Chondrocyte (in vitro differentiated cells): ENCODE measurements around the gene TJP3. TPM values are rescaled to one million over a fixed set of nuclear protein-coding genes. Genes with fewer than 3 reads are reported as not detected.

ENCODE experiments used
- DNase-seq: peaks from one replicate; pipeline ENCODE4 v3.0.0; 2021; ENCODE audit warnings: mixed read lengths, low spot score
- H3K27ac Mint-ChIP-seq: one replicate; pipeline ENCODE4 v1.8.0; 2021; ENCODE audit warnings: mild to moderate bottlenecking, moderate library complexity, mixed read lengths; ENCODE audit not compliant: unreplicated experiment
- H3K27me3 Mint-ChIP-seq: 2 replicates; pipeline ENCODE4 v1.8.0; 2021; ENCODE audit warnings: low read depth, mixed read lengths
- H3K36me3 Mint-ChIP-seq: 2 replicates; pipeline ENCODE4 v1.8.0; 2021; ENCODE audit warnings: low read depth, mixed read lengths
- H3K4me1 Mint-ChIP-seq: 2 replicates; pipeline ENCODE4 v1.8.0; 2021; ENCODE audit warnings: low read depth, mild to moderate bottlenecking, mixed read lengths
- H3K4me3 Mint-ChIP-seq: one replicate; pipeline ENCODE4 v1.8.0; 2021; ENCODE audit warnings: mild to moderate bottlenecking, moderate library complexity, mixed read lengths; ENCODE audit not compliant: unreplicated experiment
- H3K9me3 Mint-ChIP-seq: 2 replicates; pipeline ENCODE4 v1.8.0; 2021; ENCODE audit warnings: low read depth, mixed read lengths
- total RNA-seq: library from RNA; stranded (reverse); gene quantifications from 3 replicates; pipeline ENCODE4 v1.2.1, GENCODE V29; 2021
- TF ChIP-seq, protein P1 (sequence below): fragments of 200-600 bp; sonication (generic); IDR thresholded peaks from 2 replicates; pipeline ENCODE4 v1.5.0; 2021; ENCODE audit warnings: antibody characterized with exemption, mild to moderate bottlenecking, moderate library complexity

The TJP3 gene
- total RNA-seq, 1 donor from 2014 or later: not detected

DNA sequence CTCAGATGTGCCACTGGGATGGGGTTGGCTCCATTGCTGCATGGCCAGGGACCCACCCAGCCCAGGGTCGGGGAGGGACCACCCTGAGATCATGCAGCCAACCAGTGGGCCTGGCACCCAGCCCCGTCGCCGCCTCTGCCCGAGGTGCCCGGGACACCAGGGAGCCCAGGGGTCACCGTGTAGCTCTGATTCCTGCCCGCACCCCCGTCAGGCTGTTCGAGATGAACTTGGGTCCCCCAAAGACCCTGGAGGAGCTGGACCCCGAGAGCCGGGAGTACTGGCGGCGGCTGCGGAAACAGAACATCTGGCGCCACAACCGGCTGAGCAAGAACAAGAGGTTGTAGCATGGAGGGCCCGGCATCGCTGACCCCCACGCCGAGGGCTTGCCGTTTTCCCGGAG lies 58.9 kb downstream of the TJP3 start:
- no peaks in the 10 kb centered on the region for H3K27me3 Mint-ChIP-seq
- TF ChIP-seq, protein P1, sequence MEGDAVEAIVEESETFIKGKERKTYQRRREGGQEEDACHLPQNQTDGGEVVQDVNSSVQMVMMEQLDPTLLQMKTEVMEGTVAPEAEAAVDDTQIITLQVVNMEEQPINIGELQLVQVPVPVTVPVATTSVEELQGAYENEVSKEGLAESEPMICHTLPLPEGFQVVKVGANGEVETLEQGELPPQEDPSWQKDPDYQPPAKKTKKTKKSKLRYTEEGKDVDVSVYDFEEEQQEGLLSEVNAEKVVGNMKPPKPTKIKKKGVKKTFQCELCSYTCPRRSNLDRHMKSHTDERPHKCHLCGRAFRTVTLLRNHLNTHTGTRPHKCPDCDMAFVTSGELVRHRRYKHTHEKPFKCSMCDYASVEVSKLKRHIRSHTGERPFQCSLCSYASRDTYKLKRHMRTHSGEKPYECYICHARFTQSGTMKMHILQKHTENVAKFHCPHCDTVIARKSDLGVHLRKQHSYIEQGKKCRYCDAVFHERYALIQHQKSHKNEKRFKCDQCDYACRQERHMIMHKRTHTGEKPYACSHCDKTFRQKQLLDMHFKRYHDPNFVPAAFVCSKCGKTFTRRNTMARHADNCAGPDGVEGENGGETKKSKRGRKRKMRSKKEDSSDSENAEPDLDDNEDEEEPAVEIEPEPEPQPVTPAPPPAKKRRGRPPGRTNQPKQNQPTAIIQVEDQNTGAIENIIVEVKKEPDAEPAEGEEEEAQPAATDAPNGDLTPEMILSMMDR: no peak
- H3K27ac Mint-ChIP-seq: no peak overlapping the region
- DNase-seq: no peak
- H3K4me1 Mint-ChIP-seq: peaks cover 10% of the 10 kb centered on the region
- H3K9me3 Mint-ChIP-seq: no peaks in the 10 kb centered on the region
- H3K36me3 Mint-ChIP-seq: peaks cover 8% of the 10 kb centered on the region
- H3K4me3 Mint-ChIP-seq: no peak overlapping the region

DNA sequence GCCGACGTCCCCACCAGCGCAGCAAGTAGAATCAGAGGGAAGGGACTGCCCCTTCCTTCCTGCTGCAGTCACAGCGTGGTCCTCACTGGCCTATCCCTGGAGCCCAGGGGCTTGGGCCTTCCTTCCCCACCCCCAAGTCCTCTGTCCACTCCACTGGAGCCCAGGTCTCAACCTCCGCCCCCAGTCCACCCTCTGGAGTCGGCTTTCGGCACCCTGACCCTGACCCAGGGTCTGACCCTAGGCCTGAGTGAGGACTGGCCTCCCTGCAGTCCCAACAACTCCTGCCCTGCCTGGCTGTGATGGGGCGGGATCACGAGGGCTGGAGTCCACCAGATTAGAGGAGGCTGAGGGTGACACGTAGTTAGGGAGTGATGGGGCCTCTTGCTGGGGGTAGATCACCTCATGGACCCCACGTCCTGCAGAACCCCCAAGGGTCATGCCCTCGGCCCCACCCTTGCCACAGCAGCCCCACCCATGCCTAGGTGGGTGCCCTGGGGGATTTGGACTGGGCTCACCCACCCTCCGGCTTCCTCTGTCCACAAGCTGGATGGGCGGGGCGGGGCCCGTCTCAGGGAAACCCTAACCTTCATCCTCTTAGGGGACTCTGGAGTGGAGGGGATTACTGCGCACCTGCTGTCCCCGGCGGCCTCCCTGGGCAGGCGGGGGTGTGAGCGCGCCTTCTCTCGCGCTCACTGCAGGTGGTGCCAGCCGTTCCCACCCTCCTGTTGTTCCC lies 60.0 kb downstream of the TJP3 start:
- DNase-seq: no peak
- Mint-ChIP-seq H3K27me3 (no peaks in the 10 kb centered on the region), H3K4me1 (peaks cover 3% of the 10 kb centered on the region), H3K9me3 (no peaks in the 10 kb centered on the region), H3K36me3 (peaks cover 8% of the 10 kb centered on the region), H3K27ac (no peak overlapping the region), H3K4me3 (no peak overlapping the region)
- TF ChIP-seq, protein P1: no peak

DNA sequence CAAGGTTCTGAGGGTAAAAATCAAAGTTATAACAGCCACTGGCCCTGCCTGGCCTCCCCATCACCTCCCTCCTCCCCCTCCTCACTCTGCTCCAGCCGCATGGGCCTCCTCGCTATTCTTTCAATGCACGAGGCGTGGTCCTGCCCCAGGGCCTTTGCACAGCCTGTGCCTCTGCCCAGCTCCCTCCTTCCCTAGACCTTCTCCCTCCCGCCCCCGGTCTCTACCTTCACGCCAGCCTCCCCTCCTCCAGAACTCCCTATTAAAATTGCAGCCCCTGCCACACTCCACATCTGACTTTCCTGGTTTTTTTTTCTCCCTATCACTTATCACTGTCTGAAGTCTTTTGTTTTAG lies 60.5 kb downstream of the TJP3 start:
- H3K4me1 Mint-ChIP-seq: no peaks in the 10 kb centered on the region
- TF ChIP-seq, protein P1: no peak
- H3K9me3 Mint-ChIP-seq: no peaks in the 10 kb centered on the region
- no peaks in the 10 kb centered on the region for H3K27me3 Mint-ChIP-seq
- no peak overlapping the region for H3K4me3 Mint-ChIP-seq
- no peak for DNase-seq
- H3K36me3 Mint-ChIP-seq: peaks cover 8% of the 10 kb centered on the region
- H3K27ac Mint-ChIP-seq: no peak overlapping the region

DNA sequence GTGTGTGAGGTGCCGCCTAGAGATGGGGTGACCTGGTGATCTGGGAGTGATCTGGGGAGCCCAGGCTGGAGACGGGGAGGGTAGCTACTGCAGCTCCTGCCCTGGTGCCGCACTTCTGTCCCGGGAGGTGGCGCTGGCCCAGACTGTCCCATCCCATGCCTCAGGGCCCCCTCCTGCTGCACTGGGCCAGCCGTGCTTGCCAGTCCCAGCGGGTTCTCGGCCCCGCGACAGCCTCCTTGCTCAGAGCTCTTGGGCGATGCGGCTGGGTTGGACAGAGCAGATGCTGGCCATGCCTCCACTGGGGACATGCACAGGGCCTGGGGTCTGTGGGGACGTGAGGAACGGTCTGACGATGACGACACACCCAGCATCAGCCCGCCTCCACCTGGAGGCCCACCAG lies 61.3 kb downstream of the TJP3 start:
- Mint-ChIP-seq H3K27me3 (peaks cover 2% of the 10 kb centered on the region), H3K36me3 (peaks cover 8% of the 10 kb centered on the region), H3K9me3 (no peaks in the 10 kb centered on the region), H3K27ac (no peak overlapping the region), H3K4me1 (no peaks in the 10 kb centered on the region), H3K4me3 (no peak overlapping the region)
- no peak for DNase-seq
- TF ChIP-seq, protein P1: no peak

DNA sequence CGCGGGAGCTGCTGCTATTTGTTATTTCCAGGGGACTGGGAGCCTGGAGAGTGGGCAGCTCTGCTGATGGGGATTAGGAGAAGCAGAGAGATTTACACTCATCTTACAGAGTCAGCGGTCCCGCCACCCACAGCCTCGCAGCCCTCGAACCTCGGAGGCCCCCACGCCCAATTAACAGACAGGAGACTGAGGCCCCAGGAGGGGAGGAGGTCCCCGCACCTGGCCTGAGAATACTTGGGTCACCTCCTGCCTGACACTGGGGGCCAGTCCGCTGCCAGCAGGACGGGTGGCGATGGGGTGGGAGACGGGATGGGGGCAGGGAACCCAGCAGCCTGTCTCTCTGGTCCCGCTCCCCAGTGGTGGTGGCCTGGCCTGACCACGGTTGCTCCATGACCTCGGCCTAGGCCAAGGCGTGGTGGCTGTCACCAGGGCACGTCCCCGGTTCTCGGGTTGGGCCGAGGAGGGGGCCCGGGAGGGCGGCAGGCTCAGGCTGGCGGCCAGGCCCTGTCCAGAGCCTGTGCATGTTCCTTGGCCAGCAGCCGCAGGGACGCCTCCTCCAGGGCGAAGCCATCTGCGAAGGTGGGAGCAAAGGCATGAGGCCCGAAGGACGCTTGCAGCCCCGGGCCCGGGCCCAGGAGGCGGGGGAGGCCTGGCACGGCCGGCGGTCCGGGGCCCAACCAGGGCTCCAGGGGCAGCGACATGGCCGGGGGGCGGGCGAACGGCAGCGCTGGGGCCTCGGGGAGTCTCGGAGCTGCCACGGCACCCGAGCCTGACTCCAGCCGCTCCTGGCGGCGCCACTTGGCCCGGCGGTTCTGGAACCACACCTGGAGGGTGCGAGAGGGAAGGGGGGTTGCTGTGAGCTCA lies 62.2 kb downstream of the TJP3 start:
- H3K27me3 Mint-ChIP-seq: peaks cover 2% of the 10 kb centered on the region
- no peak overlapping the region for H3K4me3 Mint-ChIP-seq
- H3K9me3 Mint-ChIP-seq: no peaks in the 10 kb centered on the region
- no peak for DNase-seq
- peaks cover 8% of the 10 kb centered on the region for H3K36me3 Mint-ChIP-seq
- H3K27ac Mint-ChIP-seq: no peak overlapping the region
- H3K4me1 Mint-ChIP-seq: no peaks in the 10 kb centered on the region
- TF ChIP-seq, protein P1: no peak
